Hepatocyte (in vitro differentiated cells): ENCODE measurements around the gene HIVEP2.

ENCODE experiments used
- CTCF ChIP-seq: fragments of 200-600 bp; sonication (generic); IDR thresholded peaks from 2 replicates; pipeline ENCODE4 v1.5.1; 2016; ENCODE audit warnings: antibody characterized with exemption, mild to moderate bottlenecking; ENCODE audit not compliant: poor library complexity
- EZH2 ChIP-seq: fragments of 200-600 bp; sonication (generic); IDR thresholded peaks from 2 replicates; pipeline ENCODE4 v1.6.1; 2016; ENCODE audit warnings: antibody characterized with exemption, mild to moderate bottlenecking, borderline replicate concordance
- EZH2phosphoT487 ChIP-seq: fragments of 200-600 bp; sonication (generic); IDR thresholded peaks from one replicate; pipeline ENCODE4 v1.6.1; 2018; ENCODE audit warnings: antibody characterized with exemption, mild to moderate bottlenecking, low read depth, moderate library complexity; ENCODE audit not compliant: unreplicated experiment, severe bottlenecking

- TF ChIP-seq CTCF (no peak), EZH2phosphoT487 (no peak), EZH2 (no peak)
These were observed 12.1 kb downstream of the HIVEP2 start for GRCh38 chr6:142932889-142933288.
